Endometrium (tissue), 2 donors: ENCODE measurements around the gene SNW1.
"Not testable (repeated sequence)": the region's sequence is repeated elsewhere in the genome, so short reads cannot be mapped to it uniquely, and the experiment has no call there.

ENCODE experiments used
- FAIRE-seq: peaks from 2 replicates; lab custom pipeline; 2012; peaks lifted over from hg19 to GRCh38; lab: Jason Lieb, UNC
- donor health status: control.
- donor health status: control.

The SNW1 gene

DNA sequence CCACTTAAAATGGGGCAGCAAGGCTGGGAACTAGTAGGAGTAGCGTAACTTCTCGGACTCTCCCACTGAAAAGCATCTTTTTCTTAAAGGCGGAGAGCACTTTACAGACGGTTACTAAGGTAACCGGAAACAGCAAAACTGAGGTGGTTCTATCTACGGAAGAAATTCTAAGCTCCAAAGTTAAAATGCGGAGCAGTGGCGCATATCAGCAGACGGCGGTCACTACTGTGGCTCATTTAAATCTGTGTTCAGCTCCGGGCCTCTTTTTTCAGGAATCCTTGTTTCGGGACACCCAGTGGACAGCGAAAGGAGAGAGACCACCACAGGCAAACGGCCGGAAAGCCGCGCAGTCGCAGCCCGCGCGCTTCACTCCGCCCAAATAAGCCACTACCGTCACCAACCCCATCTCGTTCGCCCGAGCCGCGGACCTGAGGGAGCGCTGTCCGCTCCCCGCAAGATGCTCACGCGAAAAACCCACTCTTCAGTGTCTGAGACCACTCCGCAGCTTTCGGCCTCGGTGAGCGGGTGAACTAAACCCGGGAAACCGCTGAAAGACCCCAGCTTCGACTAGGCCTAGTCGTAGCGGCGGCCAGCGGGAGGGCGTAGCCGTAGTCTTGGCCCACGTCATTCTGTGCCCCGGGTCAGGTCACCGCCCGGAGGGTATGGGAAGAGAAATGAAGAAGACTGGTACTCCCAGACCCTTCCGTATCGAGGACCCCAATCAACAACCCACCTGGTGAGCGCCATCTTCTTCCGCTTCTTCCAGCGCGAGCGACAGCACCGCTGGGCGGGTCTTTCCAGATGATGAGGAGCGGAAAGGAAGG, at the start of gene SNW1:
Gene SNW1, minus strand, starts transcription at position 776 of the 824 bp plus-strand sequence. Its CDS starts 29 bp downstream, at position 747.
- no peak for FAIRE-seq

- no peak for FAIRE-seq
These were observed 48.1 kb upstream of the SNW1 start for GRCh38 chr14:77809011-77809410.

GRCh38 chr14:77808250-77808649, 47.3 kb upstream of the SNW1 start:
- FAIRE-seq: no peak

- no peak for FAIRE-seq
These were observed 44.8 kb upstream of the SNW1 start for GRCh38 chr14:77805706-77806105.

DNA sequence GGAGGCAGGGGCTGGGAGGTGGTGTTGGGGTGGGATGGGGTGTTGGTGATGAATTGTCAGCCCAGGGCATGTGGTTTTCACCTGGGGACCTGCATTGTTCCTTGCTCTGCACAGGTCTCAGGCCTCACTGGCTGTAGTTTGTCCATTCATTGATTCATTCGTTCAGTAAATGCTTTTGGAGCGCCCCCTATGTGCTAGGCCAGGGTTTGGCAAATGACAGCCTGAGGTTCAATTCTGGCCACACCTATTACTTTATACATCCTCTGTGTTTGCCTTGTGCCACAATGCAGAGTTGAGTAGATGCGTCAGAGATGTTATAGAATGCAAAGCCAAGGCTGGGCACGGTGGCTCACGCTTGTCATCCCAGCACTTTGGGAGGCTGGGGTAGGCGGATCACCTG, 43.6 kb upstream of the SNW1 start:
- no peak for FAIRE-seq

- FAIRE-seq: no peak
These were observed 39.9 kb upstream of the SNW1 start for GRCh38 chr14:77800814-77801213.

DNA sequence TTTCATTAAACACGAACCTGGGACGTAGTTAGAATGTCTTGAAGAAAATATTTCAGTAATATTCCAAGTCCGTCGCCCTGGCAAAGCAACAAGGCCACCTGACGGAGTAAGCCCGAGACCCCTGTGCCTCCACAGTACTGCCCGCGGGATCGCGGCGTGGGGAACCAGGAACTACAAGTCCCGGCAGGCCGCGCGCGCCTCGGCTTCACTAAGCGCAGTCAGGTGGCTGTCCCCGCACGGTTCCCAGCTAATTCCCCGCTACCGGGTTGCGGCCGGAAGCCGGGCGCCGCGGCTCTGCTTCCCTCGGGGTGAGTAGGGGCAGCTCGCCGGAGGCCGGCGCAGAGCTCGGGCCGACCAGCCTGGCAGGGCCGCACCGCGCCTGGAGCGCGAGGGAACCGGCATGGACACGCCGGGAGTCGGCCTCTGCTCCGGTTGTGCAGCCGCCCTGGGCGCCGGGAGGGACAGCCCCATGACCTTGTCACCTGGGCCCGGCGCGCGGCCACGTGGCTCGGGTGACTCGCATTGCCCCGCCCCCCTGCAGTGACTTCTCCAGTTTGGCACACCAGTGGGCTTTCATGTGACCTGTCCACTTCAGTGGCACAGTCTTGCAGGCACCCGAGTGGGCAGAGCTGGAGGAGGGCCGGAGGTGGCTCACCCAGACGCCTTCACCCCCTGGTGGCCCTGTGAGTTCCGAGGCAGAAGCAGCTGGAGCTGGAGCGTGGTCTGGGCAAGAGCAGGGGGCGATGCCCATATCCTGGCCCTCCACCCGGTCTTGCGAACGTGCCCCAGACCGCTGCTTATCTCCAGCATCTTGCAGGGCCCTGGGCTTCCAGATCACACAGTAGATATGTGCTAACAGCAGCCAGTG, 39.1 kb upstream of the SNW1 start, which contains the start of gene ADCK1:
Gene ADCK1, plus strand, starts transcription at position 247 of the 868 bp plus-strand sequence. CDS start 18,870 bp downstream, outside the sequence.
- FAIRE-seq: no peak

DNA sequence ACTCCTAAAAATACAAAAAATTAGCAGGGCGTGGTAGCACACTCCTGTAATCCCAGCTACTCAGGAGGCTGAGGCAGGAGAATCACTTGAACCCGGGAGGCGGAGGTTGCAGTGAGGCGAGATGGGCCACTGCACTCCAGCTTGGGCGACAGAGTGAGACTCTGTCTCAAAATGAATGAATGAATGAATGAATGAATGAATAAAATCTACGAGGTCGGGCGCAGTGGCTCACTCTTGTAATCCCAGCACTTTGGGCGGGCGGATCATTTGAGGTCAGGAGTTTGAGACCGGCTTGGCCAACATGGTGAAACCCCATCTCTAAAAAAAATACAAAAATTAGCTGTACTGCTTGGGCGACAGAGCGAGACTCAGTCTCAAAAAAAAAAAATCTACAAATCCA, 38.5 kb upstream of the SNW1 start:
- not testable (repeated sequence) for FAIRE-seq

- FAIRE-seq: no peak
These were observed 33.4 kb upstream of the SNW1 start for GRCh38 chr14:77794357-77794756.

GRCh38 chr14:77793255-77793654, 32.3 kb upstream of the SNW1 start:
- FAIRE-seq: not testable (repeated sequence)

GRCh38 chr14:77791225-77791600, 30.3 kb upstream of the SNW1 start:
- no peak for FAIRE-seq

DNA sequence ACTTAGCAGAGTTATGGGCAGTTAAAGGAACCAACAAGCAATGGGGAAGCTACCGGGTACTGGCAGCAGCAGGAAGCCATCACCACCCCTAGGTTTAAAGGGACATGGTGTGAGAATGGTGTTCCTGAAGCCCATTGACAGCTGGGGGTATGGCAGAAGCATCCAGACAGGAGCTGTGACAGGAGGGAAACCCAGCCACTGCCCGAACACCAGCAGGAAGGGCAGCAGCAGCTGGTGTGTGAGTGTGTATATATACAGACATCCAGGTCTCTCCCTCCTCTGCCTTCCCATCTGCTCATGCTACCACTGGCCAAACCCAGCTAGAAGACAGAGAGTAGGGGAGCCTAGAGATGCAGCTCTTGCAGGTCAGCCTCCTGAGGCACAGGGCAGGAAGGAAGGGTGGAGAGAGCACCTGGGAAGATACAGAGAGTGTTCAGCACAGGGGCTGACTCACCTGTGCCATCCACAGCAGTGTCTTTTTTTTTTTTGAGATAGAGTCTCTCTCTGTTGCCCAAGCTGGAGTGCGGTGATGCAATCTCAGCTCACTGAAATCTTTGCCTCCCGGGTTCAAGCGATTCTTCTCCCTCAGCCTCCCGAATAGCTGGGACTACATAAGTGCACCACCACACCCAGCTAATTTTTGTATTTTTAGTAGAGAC, 29.7 kb upstream of the SNW1 start:
- FAIRE-seq: no peak

DNA sequence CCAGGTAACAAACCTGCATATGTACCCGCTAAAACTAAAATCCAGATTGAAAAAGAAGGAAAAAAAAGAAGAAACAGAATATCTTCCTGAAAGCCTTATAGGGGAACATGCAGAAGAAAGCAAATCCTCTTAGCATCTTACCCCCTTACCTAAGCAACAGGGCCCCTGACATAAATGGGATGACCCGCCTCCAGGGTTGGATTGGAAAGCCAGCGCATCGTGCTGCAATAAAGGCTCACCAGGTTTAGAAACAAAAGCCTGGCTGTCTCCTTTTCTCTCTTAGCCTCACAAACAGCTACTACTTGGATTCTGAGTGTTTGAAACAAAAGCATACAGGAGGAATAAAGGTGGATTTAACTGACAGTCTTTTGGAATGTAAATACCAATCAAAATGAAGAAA, 25.2 kb upstream of the SNW1 start:
- FAIRE-seq: no peak

DNA sequence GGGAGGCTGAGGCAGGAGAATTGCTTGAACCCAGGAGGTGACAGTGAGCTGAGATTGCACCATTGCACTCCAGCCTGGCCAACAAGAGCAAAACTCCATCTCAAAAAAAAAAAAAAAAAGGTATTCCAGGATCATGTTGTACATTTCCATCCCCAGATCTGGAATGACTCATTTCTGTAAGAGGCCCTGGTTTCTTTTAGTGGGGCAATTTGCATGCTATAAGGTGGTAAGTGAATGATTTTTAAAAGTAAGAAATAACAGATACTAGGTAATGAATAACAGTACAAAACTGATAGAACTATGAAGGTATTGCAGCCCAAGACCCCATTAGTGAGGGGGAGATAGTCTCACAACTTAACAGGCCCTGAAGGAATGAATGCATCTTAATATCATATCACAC, 21.2 kb upstream of the SNW1 start:
- no peak for FAIRE-seq

GRCh38 chr14:77773966-77774365, 13.0 kb upstream of the SNW1 start:
- FAIRE-seq: not testable (repeated sequence)

- FAIRE-seq: not testable (repeated sequence)
These were observed 7.6 kb upstream of the SNW1 start for GRCh38 chr14:77768442-77769069.

DNA sequence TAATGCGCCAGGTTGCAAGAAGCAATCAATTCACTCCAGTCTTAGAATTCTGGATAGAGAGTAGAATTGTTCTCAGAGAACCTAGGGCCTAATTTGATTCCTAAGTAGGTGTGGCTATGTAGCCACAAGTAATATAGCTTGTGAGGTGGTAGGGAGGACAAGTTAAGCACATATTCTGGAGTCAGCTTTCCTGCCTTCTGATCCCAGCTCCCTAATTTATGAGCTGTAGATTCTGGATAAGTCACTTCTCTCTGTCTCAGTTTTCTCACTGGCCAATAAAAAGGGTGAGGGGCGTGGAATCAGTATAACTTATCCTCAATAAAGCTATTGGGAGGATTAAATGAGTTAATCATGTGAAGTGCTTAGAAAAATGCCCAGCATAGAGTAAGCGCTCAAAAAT, 3.0 kb upstream of the SNW1 start:
- FAIRE-seq: no peak

GRCh38 chr14:77763316-77763715, 2.4 kb upstream of the SNW1 start:
- FAIRE-seq: no peak

DNA sequence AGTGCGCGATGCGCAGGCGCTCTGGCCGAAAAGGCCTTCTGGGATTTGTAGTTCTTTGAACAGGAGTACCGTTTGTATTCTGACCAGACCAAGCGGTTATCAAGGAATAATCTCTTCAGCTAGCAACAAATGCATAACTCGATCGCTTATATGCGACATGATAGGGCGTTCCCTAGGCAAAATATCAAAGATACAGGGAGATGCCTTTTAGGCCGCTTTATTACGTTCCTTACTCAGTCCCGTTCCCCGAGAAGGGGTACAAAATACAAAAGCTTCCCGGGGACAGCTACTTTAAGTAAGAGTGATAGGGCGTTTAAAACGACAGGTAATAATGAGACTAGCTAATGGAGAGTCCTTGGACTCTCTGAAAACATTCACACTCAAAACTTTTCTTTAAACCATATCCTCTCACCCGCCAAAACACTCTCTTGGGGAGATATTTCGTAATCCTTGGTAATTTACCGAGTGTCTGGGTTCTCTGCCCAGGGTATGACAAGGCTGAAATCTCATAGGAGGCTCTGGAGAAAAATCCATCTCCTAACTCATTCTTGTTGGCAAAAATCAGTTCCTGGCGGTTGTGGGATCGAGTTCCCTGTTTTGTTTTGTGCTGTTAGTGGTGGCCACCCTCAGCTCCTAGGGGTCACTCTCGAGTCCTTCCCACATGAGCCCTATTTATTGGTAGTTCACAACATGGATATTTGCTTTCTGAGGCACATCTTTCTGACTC, 412 bp upstream of the SNW1 start:
- FAIRE-seq: peak; percentile 73

DNA sequence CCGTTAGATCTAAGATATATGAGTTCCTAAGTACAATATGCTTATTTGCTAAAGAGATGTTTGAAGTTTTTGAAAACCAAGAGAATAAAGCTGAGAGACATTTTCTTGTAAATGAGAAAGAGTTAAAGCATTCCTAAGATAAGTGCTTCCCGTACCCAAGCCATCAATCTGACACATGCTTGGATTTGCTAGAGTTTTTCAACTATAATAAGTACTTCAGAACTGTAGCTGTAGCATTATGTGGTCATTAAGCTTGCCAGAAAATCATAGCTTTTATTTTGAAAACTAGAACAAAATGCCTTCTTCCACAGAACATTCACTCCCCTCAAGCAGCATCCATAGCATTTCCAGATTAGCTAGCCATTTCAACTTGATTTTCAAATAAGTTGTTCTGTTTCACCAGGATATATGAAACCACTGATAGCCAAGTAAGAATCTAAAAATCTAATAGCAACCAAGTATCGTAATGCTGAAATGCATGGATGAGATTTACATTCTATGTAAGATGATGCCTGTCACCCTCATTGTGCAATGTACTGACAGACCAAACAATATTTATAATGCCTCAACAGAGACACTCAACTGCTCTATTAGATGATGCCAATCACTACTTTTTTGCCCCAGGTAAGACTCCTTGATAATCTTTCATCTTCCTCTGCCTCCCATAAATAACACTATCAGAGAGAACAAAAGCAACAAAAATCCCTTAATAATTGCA, 8.0 kb downstream of the SNW1 start:
- no peak for FAIRE-seq

GRCh38 chr14:77752266-77752665, 8.7 kb downstream of the SNW1 start:
- FAIRE-seq: no peak
